Camera-type eye (tissue), 1 donor: ENCODE data around the gene RFWD3. TPM values are rescaled to one million over a fixed set of nuclear protein-coding genes. Genes with fewer than 3 reads are reported as not detected.

Source experiments
- total RNA-seq: library from RNA; depleted of rRNA; stranded (reverse); fragments of >200 nt; gene quantifications from one replicate; pipeline ENCODE4 v1.2.3, GENCODE V29; 2014

RFWD3 gene
- 26.7 TPM for total RNA-seq

GRCh38 chr16:74666425-74667254 is at the start of gene RFWD3:
RFWD3 (minus strand) TSS chr16:74666877; CDS start chr16:74661449, 5,428 bp downstream.

GRCh38 chr16:74700438-74701225 is 34.0 kb upstream of the RFWD3 start, which contains the start of gene MLKL:
MLKL (minus strand) TSS chr16:74700862; CDS start chr16:74695757, 5,105 bp downstream.

GRCh38 chr16:74606521-74607309 is 60.0 kb downstream of the RFWD3 start, which contains the start of gene GLG1:
GLG1 (minus strand) TSS chr16:74607114; CDS start chr16:74607094, 20 bp downstream.

Other genes starting within 250 kb of the RFWD3 start
- 6.3 TPM for gene CLEC18B, start 245.4 kb downstream of the RFWD3 start, total RNA-seq
- 216 TPM for gene GLG1, start 59.8 kb downstream of the RFWD3 start, total RNA-seq
- gene MLKL, start 34.0 kb upstream of the RFWD3 start, total RNA-seq = 5.1 TPM
- 0.38 TPM for gene FA2H, start 107.9 kb upstream of the RFWD3 start, total RNA-seq